Measurements from ENCODE around the gene RAB40B.
"Not testable (repeated sequence)": the region's sequence is repeated elsewhere in the genome, so short reads cannot be mapped to it uniquely, and the experiment has no call there.

The RAB40B gene, protein sequence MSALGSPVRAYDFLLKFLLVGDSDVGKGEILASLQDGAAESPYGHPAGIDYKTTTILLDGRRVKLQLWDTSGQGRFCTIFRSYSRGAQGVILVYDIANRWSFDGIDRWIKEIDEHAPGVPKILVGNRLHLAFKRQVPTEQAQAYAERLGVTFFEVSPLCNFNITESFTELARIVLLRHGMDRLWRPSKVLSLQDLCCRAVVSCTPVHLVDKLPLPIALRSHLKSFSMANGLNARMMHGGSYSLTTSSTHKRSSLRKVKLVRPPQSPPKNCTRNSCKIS

DNA sequence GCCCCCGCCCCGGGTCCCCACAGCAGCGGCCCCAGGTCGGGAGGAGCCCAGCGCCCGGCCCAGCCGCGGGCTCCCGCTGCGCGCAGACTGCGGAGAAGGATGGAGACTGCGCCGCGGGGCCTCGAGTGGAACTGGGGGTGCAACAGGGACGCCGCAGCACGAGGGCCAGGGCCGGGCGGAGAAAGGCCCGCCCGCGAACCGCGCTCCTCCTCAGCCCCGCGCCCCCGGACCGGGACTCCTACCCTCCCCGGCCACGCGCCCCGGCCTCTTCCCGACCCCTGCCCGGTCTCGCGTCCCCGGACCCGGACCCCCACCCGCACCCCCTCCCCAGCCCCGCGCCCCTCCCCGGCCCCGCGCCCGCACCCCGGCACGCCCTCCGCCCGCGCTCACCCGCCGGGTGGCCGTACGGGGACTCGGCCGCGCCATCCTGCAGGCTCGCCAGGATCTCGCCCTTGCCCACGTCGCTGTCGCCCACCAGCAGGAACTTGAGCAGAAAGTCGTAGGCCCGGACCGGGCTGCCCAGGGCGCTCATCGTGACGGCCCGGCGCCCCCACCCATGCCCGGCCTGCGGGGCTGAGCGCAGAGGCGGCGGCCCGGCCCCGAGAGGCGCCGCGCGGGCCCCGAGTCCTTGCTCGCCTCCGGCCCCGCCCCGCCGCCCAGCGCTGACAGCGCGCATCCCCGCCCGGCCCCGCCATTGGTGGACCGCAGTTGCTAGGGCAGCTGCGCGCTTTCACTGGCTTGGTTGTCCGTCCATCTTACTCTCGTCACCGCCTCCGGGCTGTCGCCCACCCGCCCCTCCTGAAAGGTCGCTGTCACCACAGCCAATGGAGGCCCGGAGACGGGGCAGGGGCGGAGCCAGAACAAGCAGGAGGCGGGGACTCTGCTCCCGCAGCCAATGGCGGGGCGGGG lies at the start of gene RAB40B:
Gene RAB40B (minus strand): TSS at position 634 of the 909 bp plus-strand sequence. CDS start 102 bp downstream, at position 532.
- peak; percentile 99 for DNase-seq

DNA sequence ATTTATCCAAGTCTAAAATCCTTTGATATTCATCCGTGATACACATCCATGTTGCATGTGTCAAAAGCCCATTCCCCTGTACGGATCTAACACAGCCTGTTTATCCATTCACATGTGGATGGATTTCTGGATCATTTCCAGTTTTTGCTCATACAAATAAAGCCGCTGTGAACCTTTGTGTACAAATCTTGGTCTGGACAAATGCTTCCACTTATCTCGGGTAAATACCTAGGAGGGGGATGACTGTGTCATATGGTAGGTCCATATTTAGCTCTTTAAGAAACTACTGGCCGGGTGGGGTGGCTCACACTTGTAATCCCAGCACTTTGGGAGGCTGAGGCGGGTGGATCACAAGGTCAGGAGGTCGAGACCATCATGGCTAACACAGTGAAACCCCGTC lies 47.0 kb upstream of the RAB40B start:
- no peak for DNase-seq

DNA sequence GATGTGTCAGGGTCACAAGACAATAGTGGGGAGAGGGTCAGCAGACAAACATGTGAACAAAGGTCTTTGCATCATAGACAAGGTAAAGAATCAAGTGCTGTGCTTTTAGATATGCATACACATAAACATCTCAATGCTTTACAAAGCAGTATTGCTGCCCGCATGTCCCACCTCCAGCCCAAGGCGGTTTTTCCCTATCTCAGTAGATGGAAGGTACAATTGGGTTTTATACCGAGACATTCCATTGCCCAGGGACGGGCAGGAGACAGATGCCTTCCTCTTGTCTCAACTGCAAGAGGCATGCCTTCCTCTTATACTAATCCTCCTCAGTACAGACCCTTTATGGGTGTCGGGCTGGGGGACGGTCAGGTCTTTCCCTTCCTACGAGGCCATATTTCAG lies 46.2 kb upstream of the RAB40B start:
- not testable (repeated sequence) for DNase-seq

DNA sequence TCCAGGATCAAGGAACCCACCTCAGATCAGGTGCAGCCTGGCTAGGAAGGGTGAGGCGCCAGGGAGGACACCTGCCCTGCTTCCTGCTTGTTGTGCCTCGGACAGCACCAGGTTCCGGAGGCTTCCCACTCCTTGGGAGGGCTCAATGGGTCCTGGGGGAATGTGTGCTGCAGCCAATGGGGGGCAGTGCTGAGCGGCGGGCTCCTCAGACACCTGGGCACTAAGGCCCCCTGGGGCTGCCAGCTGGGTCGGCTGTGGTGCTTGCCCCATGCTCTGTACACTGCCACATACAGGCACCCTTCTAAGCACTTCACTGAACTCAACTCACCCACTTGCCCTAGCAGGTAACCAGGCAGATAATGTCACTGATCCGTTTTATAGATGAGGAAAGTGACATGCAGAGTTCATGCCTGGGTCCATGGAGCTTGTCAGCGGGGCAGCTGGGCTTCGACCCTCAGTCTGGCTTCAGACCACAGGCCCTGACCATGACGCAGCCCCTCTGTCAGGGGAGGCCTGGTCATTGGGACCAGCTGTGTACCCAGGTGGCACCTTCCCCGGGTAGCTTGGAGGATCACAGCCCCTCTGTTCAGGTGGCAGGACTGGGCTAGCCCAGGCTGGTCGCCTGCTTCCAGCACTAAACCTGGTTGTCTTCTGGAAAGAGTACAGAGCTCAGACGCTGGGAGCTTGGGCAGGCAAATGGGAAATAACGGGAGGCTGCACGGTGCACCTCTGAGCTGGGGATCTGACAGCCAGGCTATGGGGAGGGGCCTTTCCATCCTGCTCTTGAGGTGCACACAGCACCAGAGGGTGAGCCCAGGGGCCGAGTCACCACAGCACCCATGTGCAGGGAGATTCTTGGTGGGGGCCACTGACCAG lies 45.1 kb upstream of the RAB40B start:
- no peak for DNase-seq

DNA sequence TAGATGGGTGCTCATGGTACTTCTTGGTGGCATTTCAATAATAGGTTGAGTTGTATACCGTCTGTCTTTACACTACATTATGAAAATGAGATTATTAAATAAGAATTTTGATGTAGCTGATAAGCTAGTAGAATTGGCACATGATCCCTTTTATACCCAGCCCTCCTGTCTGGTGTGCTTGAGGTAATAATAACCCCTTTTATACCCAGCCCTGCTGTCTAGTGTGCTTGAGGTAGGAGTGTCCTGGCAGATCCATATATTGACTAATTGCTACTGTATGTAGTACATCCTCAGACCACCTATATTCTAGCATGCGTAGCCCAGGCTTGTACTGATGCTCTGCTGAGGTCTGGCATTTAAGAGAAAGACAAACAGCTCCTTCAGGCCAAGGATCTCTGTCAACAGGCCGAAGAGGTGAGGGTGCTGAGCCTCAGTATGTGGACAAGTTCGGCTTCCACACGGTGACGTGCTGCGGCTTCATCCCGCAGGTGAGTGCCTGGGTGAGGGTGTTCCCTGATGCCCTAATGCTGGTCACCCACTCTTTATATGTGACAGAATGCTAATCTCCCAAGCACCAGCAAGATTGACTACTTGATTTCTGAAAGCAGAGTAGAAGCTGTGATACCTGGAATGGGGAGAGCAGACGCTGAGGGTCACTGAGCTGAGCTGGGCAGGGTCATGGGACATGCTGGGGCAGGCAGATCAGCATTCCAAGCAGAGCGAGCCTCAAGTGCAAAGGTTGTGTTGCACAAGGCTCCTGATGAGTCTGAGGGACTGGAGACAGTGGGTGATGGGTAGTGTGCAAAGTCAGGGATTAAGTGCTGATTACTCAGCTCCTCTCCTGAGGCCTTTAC lies 42.6 kb upstream of the RAB40B start:
- DNase-seq = no peak

DNA sequence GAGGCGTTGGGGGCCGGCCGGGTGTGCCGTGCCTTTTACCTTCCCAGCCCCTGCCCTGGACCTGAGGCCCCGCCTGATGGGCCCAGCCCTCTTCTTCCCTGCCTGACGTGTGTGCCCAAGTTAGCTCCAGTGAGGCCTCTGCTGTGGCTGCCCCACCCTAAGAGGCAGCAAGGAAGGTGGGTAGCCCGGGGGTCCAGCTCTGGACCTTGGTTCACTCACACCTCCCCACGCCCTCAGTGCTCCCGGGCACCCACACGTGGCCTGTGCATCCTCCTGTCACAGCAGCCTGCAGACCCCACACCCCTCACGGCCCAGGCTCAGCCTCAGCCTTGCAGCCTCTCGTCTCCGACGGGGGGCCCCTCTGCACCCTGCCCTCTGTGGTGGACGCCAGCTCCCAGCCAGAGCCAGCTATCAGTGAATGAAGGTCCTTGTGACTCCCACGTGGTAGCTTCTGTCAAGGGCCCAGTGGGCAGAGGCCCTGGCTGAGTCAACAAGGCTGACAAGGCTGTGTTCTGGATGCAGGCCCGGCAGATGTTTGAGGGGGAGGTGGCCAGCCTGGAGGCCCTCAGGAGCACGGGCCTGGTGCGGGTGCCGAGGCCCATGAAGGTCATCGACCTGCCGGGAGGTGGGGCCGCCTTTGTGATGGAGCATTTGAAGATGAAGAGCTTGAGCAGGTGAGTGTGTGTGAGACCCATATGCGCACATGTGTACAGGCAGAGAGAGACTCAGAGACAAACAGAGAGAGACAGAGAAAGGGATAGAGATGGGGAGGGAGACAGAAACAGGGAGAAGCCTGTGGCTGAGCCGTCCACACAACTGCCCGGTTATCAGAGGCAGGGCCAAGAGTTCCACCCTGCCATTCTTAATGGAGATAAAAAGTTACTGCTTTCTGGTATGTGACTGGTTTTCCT lies 39.7 kb upstream of the RAB40B start:
- no peak for DNase-seq

DNA sequence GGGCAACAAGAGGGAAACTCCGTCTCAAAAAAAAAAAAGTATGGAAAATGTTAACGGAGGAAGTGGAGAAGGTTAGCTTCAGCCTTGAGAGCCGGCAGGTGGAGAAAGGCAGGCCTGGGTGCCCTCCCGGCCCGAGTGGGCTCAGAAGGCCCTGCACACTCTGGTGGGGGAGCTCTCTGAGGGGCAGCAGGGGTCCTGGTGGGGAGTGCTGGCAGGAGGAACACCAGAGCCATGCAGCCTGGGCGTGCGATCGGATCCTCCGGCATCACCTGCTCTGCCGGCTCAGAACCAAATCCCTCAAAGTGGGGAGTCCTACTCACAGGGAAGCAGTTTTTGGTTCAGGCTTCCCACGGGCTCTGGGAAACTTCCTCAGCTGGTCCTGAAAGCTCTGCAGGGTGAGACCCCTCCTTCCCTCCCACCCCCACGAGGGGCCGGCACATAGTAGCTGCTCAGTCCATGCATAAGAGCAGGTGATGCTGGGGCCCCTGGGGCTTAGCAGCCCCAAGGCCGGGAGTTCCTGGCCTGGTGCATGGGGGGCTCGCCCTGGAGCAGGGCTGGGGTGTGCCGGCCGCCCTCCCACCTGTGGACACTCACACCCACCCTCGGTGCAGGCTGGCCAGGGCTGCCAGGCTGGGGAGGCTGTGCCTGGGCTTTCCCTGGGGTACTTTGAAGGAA lies 38.1 kb upstream of the RAB40B start:
- no peak for DNase-seq

DNA sequence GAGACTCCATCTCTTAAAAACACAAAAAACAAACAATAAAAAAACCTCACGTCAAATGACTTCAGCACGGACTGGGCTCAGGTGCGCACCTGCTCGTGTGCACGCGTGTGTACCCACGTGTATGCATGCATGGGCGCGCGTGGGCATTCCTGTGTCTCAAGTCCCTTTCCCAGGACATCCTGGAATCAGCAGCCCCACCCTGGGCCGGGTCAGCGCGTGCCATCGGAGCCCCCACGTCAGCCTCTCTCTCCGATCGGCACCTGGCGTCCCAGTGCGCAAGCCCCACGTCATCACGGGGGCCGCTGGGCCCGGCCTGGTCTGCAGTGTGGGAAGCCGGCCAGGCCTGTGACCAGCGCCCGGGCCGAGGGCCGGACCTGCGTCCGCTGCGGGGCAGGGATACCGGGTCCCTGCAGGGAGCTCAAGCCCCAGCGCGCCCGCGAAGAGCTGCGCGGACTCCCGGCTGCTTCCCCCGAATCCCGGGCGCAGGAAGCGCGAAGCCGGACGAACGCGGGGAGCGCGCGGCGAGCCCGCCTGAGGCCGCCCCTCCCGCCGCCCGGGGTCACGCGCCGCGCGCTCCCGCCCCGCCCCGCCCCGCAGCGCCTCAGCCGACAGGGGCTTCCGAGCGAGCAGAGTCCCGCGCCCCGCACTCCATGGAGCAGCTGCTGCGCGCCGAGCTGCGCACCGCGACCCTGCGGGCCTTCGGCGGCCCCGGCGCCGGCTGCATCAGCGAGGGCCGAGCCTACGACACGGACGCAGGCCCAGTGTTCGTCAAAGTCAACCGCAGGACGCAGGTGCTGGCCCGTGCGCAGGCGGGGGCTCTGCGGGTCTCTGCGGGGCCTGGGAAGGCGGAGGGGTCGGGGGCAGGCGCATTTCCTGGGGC lies 36.7 kb upstream of the RAB40B start, which contains the start of gene FN3K:
Gene FN3K (plus strand): TSS at position 629 of the 880 bp plus-strand sequence. CDS start 22 bp downstream, at position 651.
- peak; percentile 42 for DNase-seq

DNA sequence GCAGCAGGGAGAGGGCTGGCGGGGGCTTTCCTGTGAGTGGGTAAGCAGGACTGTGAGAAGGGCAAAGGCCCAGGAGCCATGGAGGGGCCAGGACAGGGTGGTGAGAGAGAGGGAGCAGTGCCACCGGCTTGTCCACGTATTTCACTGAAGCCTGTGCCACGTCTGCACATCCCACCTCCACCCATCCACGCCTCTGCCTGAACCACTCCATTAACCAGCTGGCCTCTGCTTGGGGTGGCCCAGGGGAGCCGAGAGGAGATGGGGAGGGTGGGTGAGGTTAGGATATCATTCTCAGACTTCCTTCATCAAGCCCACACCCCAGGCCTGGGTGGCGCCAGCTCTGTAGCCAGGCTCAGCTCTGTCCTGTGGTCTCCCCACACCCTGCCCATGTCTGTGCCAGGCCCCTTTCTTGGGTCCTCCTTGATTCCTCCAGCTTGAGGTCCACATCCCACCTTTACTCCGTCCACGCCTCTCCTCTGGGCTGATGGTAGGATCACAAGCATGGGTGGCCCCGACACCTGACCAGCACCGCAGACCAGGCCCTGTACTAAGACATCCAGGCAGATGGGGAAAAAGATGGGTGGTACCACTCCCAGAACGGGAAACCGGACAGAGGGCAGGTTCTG lies 33.7 kb upstream of the RAB40B start:
- DNase-seq = no peak

DNA sequence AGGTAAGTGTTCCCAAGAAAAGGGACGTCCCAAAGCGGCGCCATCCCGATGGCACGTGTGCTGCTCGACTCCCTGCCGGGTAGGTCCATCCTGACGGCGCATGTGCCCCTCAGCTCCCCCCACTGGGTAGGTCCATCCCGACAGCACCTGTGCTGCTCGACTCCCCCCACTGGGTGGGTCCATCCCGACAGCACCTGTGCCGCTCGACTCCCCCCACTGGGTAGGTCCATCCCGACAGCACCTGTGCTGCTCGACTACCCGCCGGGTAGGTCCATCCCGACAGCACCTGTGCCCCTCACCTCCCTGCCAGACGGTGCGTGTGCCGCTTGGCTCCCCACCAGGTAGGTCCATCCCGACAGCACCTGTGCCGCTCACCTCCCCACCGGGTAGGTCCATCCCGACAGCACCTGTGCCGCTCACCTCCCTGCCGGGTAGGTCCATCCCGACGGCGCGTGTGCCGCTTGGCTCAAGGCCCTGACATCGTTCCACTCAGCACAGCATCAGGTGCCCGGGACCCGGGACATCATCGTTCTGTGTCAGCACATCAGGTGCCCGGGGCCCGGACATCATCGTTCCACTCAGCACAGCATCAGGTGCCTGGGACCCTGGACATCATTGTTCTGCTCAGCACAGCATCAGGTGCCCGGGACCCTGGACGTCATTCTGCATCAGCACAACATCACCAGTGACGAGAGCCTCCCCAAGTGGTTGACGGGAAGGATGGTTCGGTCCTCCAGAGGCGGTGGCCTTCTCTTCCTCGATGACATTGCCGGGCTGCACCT lies 31.2 kb upstream of the RAB40B start:
- no peak for DNase-seq

DNA sequence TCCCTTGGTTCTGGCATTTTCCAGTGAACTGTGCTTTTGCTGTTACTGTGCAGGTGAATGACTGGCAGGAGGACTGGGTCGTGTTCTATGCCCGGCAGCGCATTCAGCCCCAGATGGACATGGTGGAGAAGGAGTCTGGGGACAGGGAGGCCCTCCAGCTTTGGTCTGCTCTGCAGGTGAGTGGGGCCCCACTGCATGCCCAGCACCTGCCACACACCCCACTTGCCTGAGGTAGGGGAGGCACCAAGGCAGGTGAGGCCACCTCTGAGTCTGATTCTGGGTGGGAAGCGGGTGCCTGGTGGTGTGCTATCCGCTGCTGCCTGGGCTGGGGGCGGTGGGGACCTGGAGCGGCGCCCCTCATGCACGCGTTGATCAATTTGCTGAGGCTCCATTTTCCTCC lies 27.9 kb upstream of the RAB40B start:
- no peak for DNase-seq

DNA sequence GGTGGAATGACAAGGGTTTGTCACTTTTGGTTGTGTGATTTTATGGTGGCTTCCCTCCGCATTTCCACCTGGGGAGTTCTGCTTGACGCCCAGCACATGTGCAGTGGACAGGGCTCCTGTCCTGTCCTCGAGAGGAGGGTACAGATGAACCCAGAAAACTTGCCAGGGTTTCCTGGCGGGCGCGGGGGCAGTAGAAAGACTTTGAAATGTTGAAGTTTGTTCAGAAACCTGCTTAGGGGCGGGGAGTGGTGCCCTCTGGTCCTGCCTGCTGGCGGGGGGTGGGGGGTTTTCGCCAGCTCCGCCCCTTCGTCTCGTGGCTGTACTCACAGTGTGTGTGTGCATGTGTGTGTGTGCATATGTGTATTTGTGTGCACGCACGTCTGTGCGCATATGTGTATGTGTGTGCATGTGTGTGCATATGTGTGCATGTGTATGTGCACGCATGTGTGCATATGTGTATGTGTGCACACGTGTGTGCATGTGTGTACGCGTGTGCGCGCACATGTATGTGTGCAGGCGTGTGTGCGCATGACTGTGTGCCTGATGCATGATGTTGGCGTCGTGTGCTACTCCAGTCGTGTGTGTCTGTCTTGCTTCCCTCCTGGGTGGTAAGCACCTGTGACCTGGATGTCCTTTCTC lies 24.8 kb upstream of the RAB40B start:
- DNase-seq = no peak

DNA sequence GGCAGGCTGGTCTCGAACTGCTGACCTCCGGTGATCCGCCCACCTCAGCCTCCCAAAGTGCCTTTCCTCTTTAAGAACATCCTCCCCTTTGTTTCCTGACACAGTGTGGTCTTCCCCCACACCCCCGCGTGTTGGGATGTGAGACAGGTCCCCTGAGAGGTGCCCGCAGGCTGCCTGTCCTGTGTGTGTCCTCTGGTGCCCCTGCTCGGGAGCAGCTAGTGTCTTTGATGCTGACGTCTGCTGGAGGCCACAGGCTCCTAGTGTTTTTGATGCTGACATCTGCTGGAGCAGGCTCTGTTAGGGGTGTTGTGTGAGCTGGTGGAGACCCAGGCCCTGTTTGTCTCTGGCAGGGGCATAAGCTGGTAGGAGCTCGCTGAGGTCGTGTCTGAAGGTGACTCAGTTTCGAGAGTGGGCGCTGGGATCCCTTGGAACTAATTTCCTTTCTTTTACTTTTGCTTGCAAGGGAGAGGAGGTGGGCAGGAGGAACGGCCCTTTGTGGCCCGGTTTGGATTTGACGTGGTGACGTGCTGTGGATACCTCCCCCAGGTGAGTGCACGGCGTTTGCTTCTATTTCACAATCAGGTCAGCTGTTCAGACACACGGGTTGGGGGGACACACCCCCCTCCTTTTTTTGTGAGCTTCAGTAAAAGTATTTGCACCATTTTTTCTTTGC lies 24.0 kb upstream of the RAB40B start:
- no peak for DNase-seq

DNA sequence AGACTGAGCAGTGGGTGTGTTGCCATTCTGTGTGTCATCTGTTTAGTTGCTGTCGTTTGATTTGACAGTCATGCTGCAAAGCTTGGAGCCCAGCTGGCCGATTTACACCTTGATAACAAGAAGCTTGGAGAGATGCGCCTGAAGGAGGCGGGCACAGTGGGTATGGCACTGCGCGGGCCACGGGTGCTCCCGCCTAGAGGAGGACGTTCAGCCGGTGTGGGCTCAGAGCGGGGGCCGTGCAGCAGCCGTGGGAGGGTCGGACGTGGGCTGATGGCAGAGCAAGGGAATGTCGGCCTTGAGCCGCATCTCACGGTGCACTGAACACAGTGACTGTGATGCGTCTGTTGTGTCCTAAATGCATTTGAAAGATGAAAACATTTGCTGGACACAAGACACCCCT lies 21.7 kb upstream of the RAB40B start:
- no peak for DNase-seq

DNA sequence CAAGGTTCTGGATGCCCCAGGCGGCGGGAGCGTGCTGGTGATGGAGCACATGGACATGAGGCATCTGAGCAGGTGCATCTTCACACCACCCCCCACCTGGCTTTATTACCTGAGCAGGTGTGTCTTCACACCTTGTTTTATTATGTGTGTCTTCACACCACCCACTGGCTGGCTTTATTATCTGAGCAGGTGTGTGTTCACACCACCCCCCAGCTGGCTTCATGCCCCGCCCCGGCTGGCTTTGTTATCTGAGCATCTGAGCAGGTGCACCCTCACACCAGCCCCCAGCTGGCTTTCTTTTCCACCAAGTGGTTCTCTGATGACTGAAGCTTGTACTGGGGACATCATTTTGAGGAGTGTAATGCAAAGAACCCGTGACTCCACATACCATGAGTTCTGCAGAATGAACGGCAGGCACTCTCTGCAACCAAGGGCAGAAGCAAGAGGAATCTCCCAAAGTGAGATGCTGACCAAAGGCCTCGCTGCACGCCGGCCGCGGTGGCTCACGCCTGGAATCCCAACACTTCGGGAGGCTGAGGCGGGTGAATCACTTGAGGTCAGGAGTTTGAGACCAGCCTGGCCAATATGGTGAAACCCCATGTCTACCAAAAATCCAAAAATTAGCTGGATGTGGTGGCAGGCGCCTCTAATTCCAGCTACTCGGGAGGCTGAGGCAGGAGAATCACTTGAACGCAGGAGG lies 20.6 kb upstream of the RAB40B start:
- DNase-seq = no peak
